Trophoblast cell (in vitro differentiated cells and primary cell): ENCODE results near the gene PKIG.

ENCODE experiments used
- DNase-seq, 2 donors: peaks; one replicate each; pipeline ENCODE4 v3.0.0-alpha.2; 2016
- H2AFZ ChIP-seq: 2 replicates; pipeline ENCODE4 v1.6.1; 2013; ENCODE audit warnings: low read length, moderate library complexity, mild to moderate bottlenecking; ENCODE audit not compliant: insufficient read depth, poor library complexity
- H2AK5ac ChIP-seq: 2 replicates; pipeline ENCODE4 v1.6.1; 2013; ENCODE audit warnings: mild to moderate bottlenecking, low read length
- H2BK120ac ChIP-seq: 2 replicates; pipeline ENCODE4 v1.6.1; 2013; ENCODE audit warnings: low read length, mild to moderate bottlenecking, moderate library complexity; ENCODE audit not compliant: insufficient read depth, poor library complexity
- H2BK12ac ChIP-seq: 2 replicates; pipeline ENCODE4 v1.6.1; 2013; ENCODE audit warnings: mild to moderate bottlenecking, low read length, moderate library complexity
- H2BK5ac ChIP-seq: 2 replicates; pipeline ENCODE4 v1.6.1; 2013; ENCODE audit warnings: low read length, low read depth, moderate library complexity, mild to moderate bottlenecking; ENCODE audit not compliant: poor library complexity
- H3K14ac ChIP-seq: 2 replicates; pipeline ENCODE4 v1.6.1; 2013; ENCODE audit warnings: mild to moderate bottlenecking, low read length
- H3K18ac ChIP-seq: 2 replicates; pipeline ENCODE4 v1.6.1; 2013; ENCODE audit warnings: mild to moderate bottlenecking, low read length
- H3K23ac ChIP-seq: 2 replicates; pipeline ENCODE4 v1.6.1; 2013; ENCODE audit warnings: low read length
- H3K27ac ChIP-seq: 2 replicates; pipeline ENCODE4 v1.5.1; 2013; ENCODE audit warnings: low read depth, mild to moderate bottlenecking, inconsistent platforms, low read length, moderate library complexity
- H3K27me3 ChIP-seq: 2 replicates; pipeline ENCODE4 v1.6.1; 2013; ENCODE audit warnings: inconsistent platforms, mild to moderate bottlenecking, low read length, moderate library complexity; ENCODE audit not compliant: insufficient read depth
- H3K36me3 ChIP-seq, 2 experiments: 1 replicate in 1 of 2; 2 replicates in 1 of 2; pipeline ENCODE4 v1.6.1; 2013; ENCODE audit warnings: low read length in 2 of 2, mild to moderate bottlenecking in 2 of 2, moderate library complexity in 1 of 2; ENCODE audit not compliant: insufficient read depth in 2 of 2, control insufficient read depth in 1 of 2
- H3K4ac ChIP-seq: 2 replicates; pipeline ENCODE4 v1.6.1; 2013; ENCODE audit warnings: low read depth, mild to moderate bottlenecking, low read length, moderate library complexity
- H3K4me1 ChIP-seq, 2 experiments: 1 replicate in 1 of 2; 2 replicates in 1 of 2; pipeline ENCODE4 v1.6.1; 2013; ENCODE audit warnings: low read length in 2 of 2, mild to moderate bottlenecking in 2 of 2, moderate library complexity in 1 of 2; ENCODE audit not compliant: insufficient read depth in 2 of 2, control insufficient read depth in 1 of 2
- H3K4me2 ChIP-seq: 2 replicates; pipeline ENCODE4 v1.6.1; 2013; ENCODE audit warnings: inconsistent platforms, mild to moderate bottlenecking, low read length, moderate library complexity
- H3K4me3 ChIP-seq: 2 replicates; pipeline ENCODE4 v1.5.1; 2013; ENCODE audit warnings: mild to moderate bottlenecking, low read depth, low read length, inconsistent platforms
- H3K79me1 ChIP-seq: one replicate; pipeline ENCODE4 v1.6.1; 2013; ENCODE audit warnings: low read length
- H3K79me2 ChIP-seq: 2 replicates; pipeline ENCODE4 v1.6.1; 2013; ENCODE audit warnings: low read length, mild to moderate bottlenecking; ENCODE audit not compliant: control insufficient read depth, insufficient read depth, poor library complexity
- H3K9ac ChIP-seq: 2 replicates; pipeline ENCODE4 v1.6.1; 2013; ENCODE audit warnings: mild to moderate bottlenecking, low read length
- H3K9me3 ChIP-seq: 2 replicates; pipeline ENCODE4 v1.6.1; 2013; ENCODE audit warnings: low read depth, mild to moderate bottlenecking, control low read depth, inconsistent platforms, low read length; ENCODE audit not compliant: insufficient read depth
- H4K12ac ChIP-seq: 2 replicates; pipeline ENCODE4 v1.6.1; 2013; ENCODE audit warnings: low read depth, mild to moderate bottlenecking, low read length, moderate library complexity
- H4K8ac ChIP-seq: 2 replicates; pipeline ENCODE4 v1.6.1; 2013; ENCODE audit warnings: low read depth, mild to moderate bottlenecking, low read length, moderate library complexity
- H4K91ac ChIP-seq: one replicate; pipeline ENCODE4 v1.6.1; 2013; ENCODE audit warnings: low read depth, mild to moderate bottlenecking, low read length, moderate library complexity
- WGBS: extraction: QIAGEN DNeasy Blood & Tissue Kit; methylation state at CpG from one replicate; pipeline ENCODE4 v1.1.7; 2013; ENCODE audit warnings: missing lambda C conversion rate; ENCODE audit not compliant: insufficient read length, insufficient coverage; ENCODE audit errors: extremely low coverage; 5-methylcytosine and 5-hydroxymethylcytosine counted together

The PKIG gene

GRCh38 chr20:44552050-44552449 lies 30.3 kb upstream of the PKIG start:
- no CpG with 5 or more reads among the region's 4 CpGs for WGBS
- H4K8ac ChIP-seq: no peak overlapping the region
- peaks cover 7 to 17% of the 10 kb centered on the region in 2 experiments for H3K4me1 ChIP-seq
- H4K12ac ChIP-seq: no peak overlapping the region
- H3K36me3 ChIP-seq: no peaks in the 10 kb centered on the region
- no peak overlapping the region for H2AK5ac ChIP-seq
- H2BK120ac ChIP-seq: no peak overlapping the region
- no peak for DNase-seq
- H2BK12ac ChIP-seq: no peak overlapping the region
- H2AFZ ChIP-seq: no peak overlapping the region
- no peak overlapping the region for H2BK5ac ChIP-seq
- H3K27me3 ChIP-seq: no peaks in the 10 kb centered on the region
- no peak overlapping the region for H3K18ac ChIP-seq
- H4K91ac ChIP-seq: no peak overlapping the region
- no peak overlapping the region for H3K4ac ChIP-seq
- no peak overlapping the region for H3K14ac ChIP-seq
- H3K9me3 ChIP-seq: no peaks in the 10 kb centered on the region
- peak overlapping the region; percentile 22 for H3K27ac ChIP-seq
- H3K23ac ChIP-seq: no peak overlapping the region
- H3K79me1 ChIP-seq: peaks cover 6% of the 10 kb centered on the region
- H3K79me2 ChIP-seq: no peaks in the 10 kb centered on the region
- no peak overlapping the region for H3K4me3 ChIP-seq
- no peak overlapping the region for H3K4me2 ChIP-seq
- H3K9ac ChIP-seq: no peak overlapping the region

- no peaks in the 10 kb centered on the region for H3K9me3 ChIP-seq
- H2BK5ac ChIP-seq: no peak overlapping the region
- no CpG with 5 or more reads among the region's 3 CpGs for WGBS
- no peak overlapping the region for H3K4me3 ChIP-seq
- H2AK5ac ChIP-seq: no peak overlapping the region
- no peaks in the 10 kb centered on the region for H3K79me2 ChIP-seq
- H3K79me1 ChIP-seq: peaks cover 6% of the 10 kb centered on the region
- H2BK12ac ChIP-seq: no peak overlapping the region
- no peak overlapping the region for H3K14ac ChIP-seq
- no peak overlapping the region for H3K23ac ChIP-seq
- no peak overlapping the region for H4K12ac ChIP-seq
- no peak overlapping the region for H4K91ac ChIP-seq
- DNase-seq: no peak
- no peaks in the 10 kb centered on the region for H3K36me3 ChIP-seq
- H2AFZ ChIP-seq: no peak overlapping the region
- peak overlapping the region; percentile 22 for H3K27ac ChIP-seq
- H3K27me3 ChIP-seq: no peaks in the 10 kb centered on the region
- H3K9ac ChIP-seq: no peak overlapping the region
- no peak overlapping the region for H4K8ac ChIP-seq
- H2BK120ac ChIP-seq: no peak overlapping the region
- peaks cover 7 to 17% of the 10 kb centered on the region in 2 experiments for H3K4me1 ChIP-seq
- no peak overlapping the region for H3K4ac ChIP-seq
- H3K18ac ChIP-seq: no peak overlapping the region
- no peak overlapping the region for H3K4me2 ChIP-seq
These were observed 29.8 kb upstream of the PKIG start for GRCh38 chr20:44552568-44552949.

- H3K79me2 ChIP-seq: no peaks in the 10 kb centered on the region
- no peak overlapping the region for H4K8ac ChIP-seq
- H2AFZ ChIP-seq: no peak overlapping the region
- peak overlapping the region; percentile 26 for H3K18ac ChIP-seq
- no peaks in the 10 kb centered on the region for H3K9me3 ChIP-seq
- H3K4me3 ChIP-seq: no peak overlapping the region
- no peak overlapping the region for H3K23ac ChIP-seq
- H3K4ac ChIP-seq: no peak overlapping the region
- H3K27me3 ChIP-seq: no peaks in the 10 kb centered on the region
- H3K79me1 ChIP-seq: peaks cover 6% of the 10 kb centered on the region
- H4K91ac ChIP-seq: peak overlapping the region; percentile 20
- no CpG with 5 or more reads among the region's 6 CpGs for WGBS
- H2BK5ac ChIP-seq: peak overlapping the region; percentile 35
- H3K9ac ChIP-seq: no peak overlapping the region
- peaks cover 7 to 17% of the 10 kb centered on the region in 2 experiments for H3K4me1 ChIP-seq
- peak overlapping the region; percentile 67 for H3K27ac ChIP-seq
- H3K14ac ChIP-seq: no peak overlapping the region
- no peak overlapping the region for H2AK5ac ChIP-seq
- H2BK120ac ChIP-seq: no peak overlapping the region
- H2BK12ac ChIP-seq: peak overlapping the region; percentile 9
- H3K36me3 ChIP-seq: no peaks in the 10 kb centered on the region
- no peak overlapping the region for H4K12ac ChIP-seq
- peak overlapping the region; percentile 29 for H3K4me2 ChIP-seq
- DNase-seq: peak in 1 of 2 donors; percentile 36
These were observed 29.1 kb upstream of the PKIG start for GRCh38 chr20:44552950-44553908.

GRCh38 chr20:44559302-44559701 lies 23.1 kb upstream of the PKIG start:
- no peak overlapping the region for H4K12ac ChIP-seq
- H3K4ac ChIP-seq: no peak overlapping the region
- H2BK5ac ChIP-seq: no peak overlapping the region
- H2BK120ac ChIP-seq: no peak overlapping the region
- H3K4me2 ChIP-seq: no peak overlapping the region
- no peaks in the 10 kb centered on the region for H3K36me3 ChIP-seq
- no peak overlapping the region for H2AFZ ChIP-seq
- H3K27me3 ChIP-seq: no peaks in the 10 kb centered on the region
- H3K4me3 ChIP-seq: no peak overlapping the region
- H2BK12ac ChIP-seq: no peak overlapping the region
- H3K4me1 ChIP-seq: peaks cover 2 to 4% of the 10 kb centered on the region in 2 experiments
- H3K27ac ChIP-seq: no peak overlapping the region
- H3K9ac ChIP-seq: no peak overlapping the region
- no peak overlapping the region for H3K23ac ChIP-seq
- no peak for DNase-seq
- H3K79me2 ChIP-seq: no peaks in the 10 kb centered on the region
- H4K91ac ChIP-seq: no peak overlapping the region
- H2AK5ac ChIP-seq: no peak overlapping the region
- no peak overlapping the region for H3K18ac ChIP-seq
- H3K79me1 ChIP-seq: no peaks in the 10 kb centered on the region
- no peaks in the 10 kb centered on the region for H3K9me3 ChIP-seq
- no peak overlapping the region for H4K8ac ChIP-seq
- H3K14ac ChIP-seq: no peak overlapping the region
